Glomerular endothelial cell (primary cell): ENCODE measurements around the gene KRTAP3-3. TPM values are rescaled to one million over a fixed set of nuclear protein-coding genes. Genes with fewer than 3 reads are reported as not detected.
"Not testable (repeated sequence)": the region's sequence is repeated elsewhere in the genome, so short reads cannot be mapped to it uniquely, and the experiment has no call there.

Experiments
- DNase-seq: peaks from one replicate; pipeline ENCODE4 v3.0.0-alpha.2; 2011; ENCODE audit warnings: low read depth, low spot score; ENCODE audit errors: extremely low read depth
- total RNA-seq: library from RNA; depleted of rRNA; stranded (reverse); fragments of >200 nt; gene quantifications from 2 replicates; pipeline ENCODE4 v1.2.3, GENCODE V29; 2015

The KRTAP3-3 gene
- total RNA-seq, 1 donor from 2014 or later = not detected

GRCh38 chr17:41008811-41009210 is 14.8 kb upstream of the KRTAP3-3 start, which contains the start of gene KRTAP3-1:
Gene KRTAP3-1 (minus strand): TSS chr17:41009128. CDS start chr17:41009074, 54 bp downstream.
- no peak for DNase-seq

- no peak for DNase-seq
Observed at GRCh38 chr17:41004397-41004796, 10.4 kb upstream of the KRTAP3-3 start.

- DNase-seq = no peak
Observed at GRCh38 chr17:41003926-41004325, 10.0 kb upstream of the KRTAP3-3 start.

GRCh38 chr17:41002814-41003213 is 8.8 kb upstream of the KRTAP3-3 start:
- DNase-seq = no peak

GRCh38 chr17:41001795-41002194 is 7.8 kb upstream of the KRTAP3-3 start:
- no peak for DNase-seq

- DNase-seq = not testable (repeated sequence)
Observed at GRCh38 chr17:40999563-40999962, 5.6 kb upstream of the KRTAP3-3 start, which contains the start of gene KRTAP3-2. Gene KRTAP3-2 (minus strand): TSS chr17:40999906. CDS start chr17:40999853, 53 bp downstream.

GRCh38 chr17:40997361-40997760 is 3.4 kb upstream of the KRTAP3-3 start:
- DNase-seq = no peak

GRCh38 chr17:40996829-40997228 is 2.9 kb upstream of the KRTAP3-3 start:
- DNase-seq = no peak

GRCh38 chr17:40995116-40995515 is 1.2 kb upstream of the KRTAP3-3 start:
- no peak for DNase-seq

GRCh38 chr17:40993084-40993483 is 880 bp downstream of the KRTAP3-3 start:
- no peak for DNase-seq

GRCh38 chr17:40992666-40993065 is 1.3 kb downstream of the KRTAP3-3 start:
- DNase-seq = no peak

- no peak for DNase-seq
Observed at GRCh38 chr17:40986920-40987319, 7.0 kb downstream of the KRTAP3-3 start.

GRCh38 chr17:40984226-40984625 is 9.7 kb downstream of the KRTAP3-3 start, which contains the start of gene KRT40:
Gene KRT40 (minus strand): TSS chr17:40984326. CDS start chr17:40984273, 53 bp downstream.
- DNase-seq = no peak

- no peak for DNase-seq
Observed at GRCh38 chr17:40981115-40981514, 12.8 kb downstream of the KRTAP3-3 start.

- DNase-seq = no peak
Observed at GRCh38 chr17:40980596-40980995, 13.4 kb downstream of the KRTAP3-3 start.

GRCh38 chr17:40980117-40980516 is 13.8 kb downstream of the KRTAP3-3 start:
- no peak for DNase-seq

- DNase-seq = no peak
Observed at GRCh38 chr17:40978575-40979151, 15.3 kb downstream of the KRTAP3-3 start.

- DNase-seq = no peak
Observed at GRCh38 chr17:40975516-40975915, 18.4 kb downstream of the KRTAP3-3 start.

- no peak for DNase-seq
Observed at GRCh38 chr17:40974366-40974765, 19.6 kb downstream of the KRTAP3-3 start.

GRCh38 chr17:40967582-40967981 is 26.4 kb downstream of the KRTAP3-3 start:
- DNase-seq = no peak

GRCh38 chr17:40966848-40967247 is 27.1 kb downstream of the KRTAP3-3 start, which contains the start of gene KRT39:
Gene KRT39 (minus strand): TSS chr17:40966948. CDS start chr17:40966856, 92 bp downstream.
- no peak for DNase-seq

- DNase-seq = no peak
Observed at GRCh38 chr17:40963838-40964237, 30.1 kb downstream of the KRTAP3-3 start.
